DLD1 (cell line): ENCODE measurements around the gene CUTA.
"Not testable (repeated sequence)": the region's sequence is repeated elsewhere in the genome, so short reads cannot be mapped to it uniquely, and the experiment has no call there.

Experiments
- in situ Hi-C: cut with HindIII; loops from 2 replicates; pipeline ENCODE4 v1.10.0; 2017; ENCODE audit warnings: low sequenced_read_pairs

The CUTA gene

DNA sequence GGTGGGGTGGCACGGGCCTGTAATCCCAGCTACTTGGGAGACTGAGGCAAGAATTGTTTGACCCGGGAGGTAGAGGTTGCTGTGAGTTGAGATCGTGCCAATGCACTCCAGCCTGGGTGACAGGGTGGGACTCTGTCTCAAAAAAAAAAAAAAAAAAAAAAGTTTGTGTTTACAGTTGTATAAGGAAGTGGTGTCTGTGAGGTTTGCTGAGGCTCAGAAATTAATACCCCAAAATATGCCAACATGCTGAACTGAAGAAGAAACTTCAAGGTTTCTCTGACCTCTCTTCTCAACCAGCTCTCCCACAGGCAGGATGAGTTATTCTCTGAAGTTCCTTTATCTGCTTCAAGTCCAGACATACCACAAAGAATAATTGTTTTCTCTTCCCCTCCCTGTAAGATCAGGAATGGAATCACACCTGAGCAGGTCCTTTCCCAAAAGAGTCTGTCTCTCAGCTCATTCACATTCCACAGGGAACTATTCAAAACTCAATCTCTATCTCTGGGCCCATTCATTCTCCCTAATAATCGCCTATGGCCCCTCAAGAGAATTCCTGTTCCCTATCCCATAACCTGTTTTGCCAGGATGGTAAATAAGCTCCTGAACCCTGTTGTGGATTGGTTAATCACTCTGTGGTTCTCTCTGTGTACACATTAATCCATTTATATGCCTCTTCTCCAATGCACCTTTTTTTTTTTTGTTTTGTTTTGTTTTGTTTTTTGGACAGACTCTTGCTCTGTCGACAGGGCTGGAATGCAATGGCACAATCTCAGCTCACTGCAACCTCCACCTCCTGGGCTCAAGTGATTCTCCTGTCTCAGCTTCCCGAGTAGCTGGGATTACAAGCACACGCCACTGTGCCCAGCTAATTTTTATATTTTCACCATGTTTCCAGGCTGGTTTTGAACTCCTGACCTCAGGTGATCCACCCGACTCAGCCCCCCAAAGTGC, 43.7 kb downstream of the CUTA start:
- in situ Hi-C loops: no loop called here

- in situ Hi-C loops: no loop called here
These were observed 45.3 kb downstream of the CUTA start for GRCh38 chr6:33372526-33373123.

- in situ Hi-C loops: not testable (repeated sequence)
These were observed 46.0 kb downstream of the CUTA start for GRCh38 chr6:33371901-33372300.

DNA sequence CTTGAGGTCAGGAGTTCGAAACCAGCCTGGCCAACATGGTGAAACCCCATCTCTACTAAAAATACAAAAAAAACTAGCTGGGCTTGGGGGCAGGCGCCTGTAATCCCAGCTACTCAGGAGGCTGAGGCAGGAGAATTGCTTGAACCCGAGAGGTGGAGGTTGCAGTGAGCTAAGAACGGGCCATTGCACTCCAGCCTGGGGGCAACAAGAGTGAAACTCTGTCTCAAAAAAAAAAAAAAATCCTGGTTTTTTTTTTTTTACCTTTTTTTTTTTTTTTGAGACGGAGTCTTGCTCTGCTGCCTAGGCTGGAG, 50.2 kb downstream of the CUTA start:
- in situ Hi-C loops: not testable (repeated sequence)

DNA sequence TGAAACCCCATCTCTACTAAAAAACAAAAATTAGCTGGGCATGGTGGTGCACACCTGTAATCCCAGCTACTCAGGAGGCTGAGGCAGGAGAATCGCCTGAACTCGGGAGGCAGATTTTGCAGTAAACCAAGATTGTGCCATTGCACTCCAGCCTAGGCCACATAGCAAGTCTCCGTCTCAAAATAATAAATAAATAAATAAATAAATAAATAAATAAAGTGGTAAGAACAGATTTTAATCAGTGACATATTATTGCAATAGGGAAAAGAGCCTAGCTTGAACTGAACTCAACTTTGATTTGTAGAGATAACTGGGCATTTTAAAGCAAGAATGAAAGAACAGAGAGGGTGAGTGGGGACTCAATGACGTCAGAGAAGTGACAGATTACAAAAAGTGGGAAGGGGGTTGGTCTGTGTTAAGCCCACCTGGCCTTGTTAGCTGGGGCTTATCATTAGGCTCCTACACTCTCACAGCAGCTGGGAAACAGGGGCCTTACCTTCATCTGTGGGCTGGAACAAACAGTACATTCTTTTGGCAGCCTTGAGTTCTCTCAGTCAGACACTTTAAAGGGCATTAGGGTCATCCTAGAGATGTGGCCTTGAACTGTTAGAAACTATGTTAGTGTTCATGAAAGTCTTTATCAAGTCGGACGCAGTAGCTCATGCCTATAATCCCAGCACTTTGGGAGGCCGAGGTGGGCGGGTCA, 50.7 kb downstream of the CUTA start:
- in situ Hi-C loops: no loop called here
